Measurements from ENCODE around the gene PCDHGA10.
"Not testable (repeated sequence)": the region's sequence is repeated elsewhere in the genome, so short reads cannot be mapped to it uniquely, and the experiment has no call there.

Gene PCDHGA10

GRCh38 chr5:141392429-141393198 is 20.2 kb upstream of the PCDHGA10 start, which contains the start of gene PCDHGA8:
TSS of gene PCDHGA8 (plus strand) at chr5:141392633. CDS start at chr5:141392814, 181 bp downstream.
- no peak for DNase-seq (ENCODE audit: low read depth, low spot score)

GRCh38 chr5:141393267-141393666 is 19.5 kb upstream of the PCDHGA10 start:
- no peak for DNase-seq (ENCODE audit: low read depth, low spot score)

GRCh38 chr5:141394401-141395187 is 18.2 kb upstream of the PCDHGA10 start:
- DNase-seq (ENCODE audit: low read depth, low spot score) = not testable (repeated sequence)

GRCh38 chr5:141397756-141398551 is 14.8 kb upstream of the PCDHGA10 start, which contains the start of gene PCDHGB5:
TSS of gene PCDHGB5 (plus strand) at chr5:141397947. CDS start at chr5:141398128, 181 bp downstream.
- not testable (repeated sequence) for DNase-seq (ENCODE audit: low read depth, low spot score)

- DNase-seq (ENCODE audit: low read depth, low spot score) = no peak
Measured at GRCh38 chr5:141398608-141399007, 14.2 kb upstream of the PCDHGA10 start.

- no peak for DNase-seq (ENCODE audit: low read depth, low spot score)
Measured at GRCh38 chr5:141399555-141400258, 13.1 kb upstream of the PCDHGA10 start.

GRCh38 chr5:141402553-141403243 is 10.1 kb upstream of the PCDHGA10 start, which contains the start of gene PCDHGA9:
TSS of gene PCDHGA9 (plus strand) at chr5:141402778. CDS start at chr5:141402953, 175 bp downstream.
- DNase-seq (ENCODE audit: low read depth, low spot score) = no peak

GRCh38 chr5:141403387-141403786 is 9.4 kb upstream of the PCDHGA10 start:
- no peak for DNase-seq (ENCODE audit: low read depth, low spot score)

GRCh38 chr5:141407790-141408505 is 4.8 kb upstream of the PCDHGA10 start, which contains the start of gene PCDHGB6:
TSS of gene PCDHGB6 (plus strand) at chr5:141408021. CDS start at chr5:141408203, 182 bp downstream.
- not testable (repeated sequence) for DNase-seq (ENCODE audit: low read depth, low spot score)

GRCh38 chr5:141409598-141410306 is 3.0 kb upstream of the PCDHGA10 start:
- DNase-seq (ENCODE audit: low read depth, low spot score) = no peak

GRCh38 chr5:141411575-141411974 is 1.2 kb upstream of the PCDHGA10 start:
- no peak for DNase-seq (ENCODE audit: low read depth, low spot score)

GRCh38 chr5:141413540-141414069 is 818 bp downstream of the PCDHGA10 start:
- DNase-seq (ENCODE audit: low read depth, low spot score) = no peak

- DNase-seq (ENCODE audit: low read depth, low spot score) = not testable (repeated sequence)
Measured at GRCh38 chr5:141414548-141415274, 1.9 kb downstream of the PCDHGA10 start.

GRCh38 chr5:141415275-141415618 is 2.5 kb downstream of the PCDHGA10 start:
- DNase-seq (ENCODE audit: low read depth, low spot score) = not testable (repeated sequence)

- DNase-seq (ENCODE audit: low read depth, low spot score) = peak; percentile 18
Measured at GRCh38 chr5:141417494-141418172, 4.8 kb downstream of the PCDHGA10 start, which contains the start of gene PCDHGB7. TSS of gene PCDHGB7 (plus strand) at chr5:141417677. CDS start at chr5:141417860, 183 bp downstream.

GRCh38 chr5:141419074-141419880 is 6.5 kb downstream of the PCDHGA10 start:
- DNase-seq (ENCODE audit: low read depth, low spot score) = no peak
